Adrenal gland (tissue), 5 donors: Measurements from ENCODE around the gene LONRF2.

ENCODE experiments used
- CTCF ChIP-seq, 6 experiments: fragments of 450-650 bp in 4 of 6; fragments of 200-600 bp in 2 of 6; sonication (generic) in 1 of 6; IDR thresholded peaks; 1 replicate in 5 of 6; 2 replicates in 1 of 6; pipeline versions ENCODE4 v1.5.1 to v1.8.0; 2016 to 2021; ENCODE audit warnings: antibody characterized with exemption in 6 of 6, mild to moderate bottlenecking in 2 of 6, moderate library complexity in 1 of 6
- POLR2A ChIP-seq, 2 donors: fragments of 450-650 bp; IDR thresholded peaks; one replicate each; pipeline ENCODE4 v1.6.1; 2017; ENCODE audit warnings: antibody characterized with exemption in 2 of 2, mild to moderate bottlenecking in 2 of 2, moderate library complexity in 1 of 2
- donor health status: DM: no; HTN: no; CAD: no.

GRCh38 chr2:100236166-100236565 is 86.1 kb downstream of the LONRF2 start:
- TF ChIP-seq CTCF (IDR thresholded peaks at IDR 0.05) (no peak), POLR2A (IDR thresholded peaks at IDR 0.05) (no peak)
